Measurements from ENCODE around the gene WRNIP1.

WRNIP1 gene

GRCh38 chr6:2733736-2734480 lies 31.3 kb upstream of the WRNIP1 start:
- H3K36me3 ChIP-seq (ENCODE audit: insufficient read depth, low read length) = no peaks in the 10 kb centered on the region
- H3K9me3 ChIP-seq (ENCODE audit: control insufficient read depth, insufficient read depth, low read length) = no peaks in the 10 kb centered on the region
- H3K4me1 ChIP-seq (ENCODE audit: insufficient read depth, low read length) = peaks cover 39% of the 10 kb centered on the region
- H3K9ac ChIP-seq (ENCODE audit: low read depth, low read length) = no peak overlapping the region

GRCh38 chr6:2734488-2735166 lies 30.6 kb upstream of the WRNIP1 start:
- Histone ChIP-seq H3K9ac (ENCODE audit: low read depth, low read length) (no peak overlapping the region), H3K4me1 (ENCODE audit: insufficient read depth, low read length) (peaks cover 39% of the 10 kb centered on the region), H3K36me3 (ENCODE audit: insufficient read depth, low read length) (no peaks in the 10 kb centered on the region), H3K9me3 (ENCODE audit: control insufficient read depth, insufficient read depth, low read length) (no peaks in the 10 kb centered on the region)

- Histone ChIP-seq H3K4me1 (ENCODE audit: insufficient read depth, low read length) (peaks cover 24% of the 10 kb centered on the region), H3K9me3 (ENCODE audit: control insufficient read depth, insufficient read depth, low read length) (no peaks in the 10 kb centered on the region), H3K36me3 (ENCODE audit: insufficient read depth, low read length) (no peaks in the 10 kb centered on the region), H3K9ac (ENCODE audit: low read depth, low read length) (no peak overlapping the region)
Measured at GRCh38 chr6:2737885-2738284, 27.3 kb upstream of the WRNIP1 start.

- H3K9ac ChIP-seq (ENCODE audit: low read depth, low read length) = no peak overlapping the region
- H3K36me3 ChIP-seq (ENCODE audit: insufficient read depth, low read length) = no peaks in the 10 kb centered on the region
- peaks cover 24% of the 10 kb centered on the region for H3K4me1 ChIP-seq (ENCODE audit: insufficient read depth, low read length)
- no peaks in the 10 kb centered on the region for H3K9me3 ChIP-seq (ENCODE audit: control insufficient read depth, insufficient read depth, low read length)
Measured at GRCh38 chr6:2738373-2738979, 26.7 kb upstream of the WRNIP1 start.

- H3K36me3 ChIP-seq (ENCODE audit: insufficient read depth, low read length) = no peaks in the 10 kb centered on the region
- H3K4me1 ChIP-seq (ENCODE audit: insufficient read depth, low read length) = peaks cover 16% of the 10 kb centered on the region
- no peaks in the 10 kb centered on the region for H3K9me3 ChIP-seq (ENCODE audit: control insufficient read depth, insufficient read depth, low read length)
- no peak overlapping the region for H3K9ac ChIP-seq (ENCODE audit: low read depth, low read length)
Measured at GRCh38 chr6:2739335-2739734, 25.9 kb upstream of the WRNIP1 start.

GRCh38 chr6:2740581-2740980 lies 24.6 kb upstream of the WRNIP1 start:
- Histone ChIP-seq H3K4me1 (ENCODE audit: insufficient read depth, low read length) (peaks cover 5% of the 10 kb centered on the region), H3K9ac (ENCODE audit: low read depth, low read length) (no peak overlapping the region), H3K36me3 (ENCODE audit: insufficient read depth, low read length) (no peaks in the 10 kb centered on the region), H3K9me3 (ENCODE audit: control insufficient read depth, insufficient read depth, low read length) (no peaks in the 10 kb centered on the region)

- Histone ChIP-seq H3K36me3 (ENCODE audit: insufficient read depth, low read length) (no peaks in the 10 kb centered on the region), H3K9ac (ENCODE audit: low read depth, low read length) (no peak overlapping the region), H3K9me3 (ENCODE audit: control insufficient read depth, insufficient read depth, low read length) (no peaks in the 10 kb centered on the region), H3K4me1 (ENCODE audit: insufficient read depth, low read length) (no peaks in the 10 kb centered on the region)
Measured at GRCh38 chr6:2741756-2742155, 23.4 kb upstream of the WRNIP1 start.

- no peak overlapping the region for H3K9ac ChIP-seq (ENCODE audit: low read depth, low read length)
- no peaks in the 10 kb centered on the region for H3K36me3 ChIP-seq (ENCODE audit: insufficient read depth, low read length)
- H3K9me3 ChIP-seq (ENCODE audit: control insufficient read depth, insufficient read depth, low read length) = no peaks in the 10 kb centered on the region
- no peaks in the 10 kb centered on the region for H3K4me1 ChIP-seq (ENCODE audit: insufficient read depth, low read length)
Measured at GRCh38 chr6:2743280-2744208, 21.6 kb upstream of the WRNIP1 start.

- Histone ChIP-seq H3K4me1 (ENCODE audit: insufficient read depth, low read length) (no peaks in the 10 kb centered on the region), H3K36me3 (ENCODE audit: insufficient read depth, low read length) (no peaks in the 10 kb centered on the region), H3K9me3 (ENCODE audit: control insufficient read depth, insufficient read depth, low read length) (no peaks in the 10 kb centered on the region), H3K9ac (ENCODE audit: low read depth, low read length) (no peak overlapping the region)
Measured at GRCh38 chr6:2744209-2744771, 20.9 kb upstream of the WRNIP1 start.

- no peaks in the 10 kb centered on the region for H3K36me3 ChIP-seq (ENCODE audit: insufficient read depth, low read length)
- H3K9me3 ChIP-seq (ENCODE audit: control insufficient read depth, insufficient read depth, low read length) = no peaks in the 10 kb centered on the region
- no peaks in the 10 kb centered on the region for H3K4me1 ChIP-seq (ENCODE audit: insufficient read depth, low read length)
- no peak overlapping the region for H3K9ac ChIP-seq (ENCODE audit: low read depth, low read length)
Measured at GRCh38 chr6:2744778-2745177, 20.4 kb upstream of the WRNIP1 start.

GRCh38 chr6:2745246-2745645 lies 19.9 kb upstream of the WRNIP1 start:
- Histone ChIP-seq H3K4me1 (ENCODE audit: insufficient read depth, low read length) (no peaks in the 10 kb centered on the region), H3K9ac (ENCODE audit: low read depth, low read length) (no peak overlapping the region), H3K36me3 (ENCODE audit: insufficient read depth, low read length) (no peaks in the 10 kb centered on the region), H3K9me3 (ENCODE audit: control insufficient read depth, insufficient read depth, low read length) (no peaks in the 10 kb centered on the region)

GRCh38 chr6:2746557-2747061 lies 18.6 kb upstream of the WRNIP1 start:
- no peaks in the 10 kb centered on the region for H3K4me1 ChIP-seq (ENCODE audit: insufficient read depth, low read length)

GRCh38 chr6:2748183-2748582 lies 17.0 kb upstream of the WRNIP1 start:
- Histone ChIP-seq H3K9me3 (ENCODE audit: control insufficient read depth, insufficient read depth, low read length) (no peaks in the 10 kb centered on the region), H3K4me1 (ENCODE audit: insufficient read depth, low read length) (no peaks in the 10 kb centered on the region)

More at GRCh38 chr6:2746557-2747061, 18.6 kb upstream of the WRNIP1 start:
- no peak overlapping the region for H3K9ac ChIP-seq (ENCODE audit: low read depth, low read length)
- no peaks in the 10 kb centered on the region for H3K36me3 ChIP-seq (ENCODE audit: insufficient read depth, low read length)
- H3K9me3 ChIP-seq (ENCODE audit: control insufficient read depth, insufficient read depth, low read length) = no peaks in the 10 kb centered on the region

More at GRCh38 chr6:2748183-2748582, 17.0 kb upstream of the WRNIP1 start:
- Histone ChIP-seq H3K36me3 (ENCODE audit: insufficient read depth, low read length) (no peaks in the 10 kb centered on the region), H3K9ac (ENCODE audit: low read depth, low read length) (no peak overlapping the region)
